ENCODE results near the gene KRTAP4-11. TPM values are rescaled to one million over a fixed set of nuclear protein-coding genes. Genes with fewer than 3 reads are reported as not detected.
"Not testable (repeated sequence)": the region's sequence is repeated elsewhere in the genome, so short reads cannot be mapped to it uniquely, and the experiment has no call there.

KRTAP4-11 gene
- total RNA-seq, 4 donors from 2014 or later: not detected

GRCh38 chr17:41103896-41104295 is 14.3 kb downstream of the KRTAP4-11 start:
- in situ Hi-C loops (cut with MboI; ENCODE audit: low sequenced_read_pairs in 4 of 4): no loop called here
- no peak overlapping the region for H3K27ac ChIP-seq
- intact Hi-C loops (cut with DNase I; ENCODE audit: low total_unique reads): no loop called here

GRCh38 chr17:41101586-41102259 is 16.4 kb downstream of the KRTAP4-11 start, which contains the start of gene KRTAP4-16:
TSS of gene KRTAP4-16 (minus strand) at chr17:41102209. CDS start at chr17:41102209, 0 bp downstream.
- H3K9me3 ChIP-seq: no peaks in the 10 kb centered on the region
- no peaks in the 10 kb centered on the region for H3K4me1 ChIP-seq
- TF ChIP-seq CTCF (IDR thresholded peaks at IDR 0.05 in 4 of 5, conservative IDR thresholded peaks at IDR 0.05 in 1 of 5): no peak
- TF ChIP-seq POLR2A (IDR thresholded peaks at IDR 0.05): no peak
- peaks cover 0 to 3% (median 0%) of the 10 kb centered on the region in 3 donors for H3K27me3 ChIP-seq
- intact Hi-C loops (cut with DNase I; ENCODE audit: low total_unique reads): no loop called here
- no peak within 1 kb of the TSS for H3K27ac ChIP-seq
- H3K4me3 ChIP-seq: no peak within 1 kb of the TSS
- ATAC-seq: no peak
- DNase-seq: no peak
- in situ Hi-C loops (cut with MboI; ENCODE audit: low sequenced_read_pairs in 4 of 4): no loop called here
- no peaks in the 10 kb centered on the region for H3K36me3 ChIP-seq

More at GRCh38 chr17:41103896-41104295, 14.3 kb downstream of the KRTAP4-11 start:
- Histone ChIP-seq H3K4me1 (no peaks in the 10 kb centered on the region), H3K4me3 (no peak overlapping the region), H3K36me3 (no peaks in the 10 kb centered on the region), H3K9me3 (no peaks in the 10 kb centered on the region), H3K27me3 (peaks cover 0 to 8% (median 0%) of the 10 kb centered on the region in 3 donors)
- ATAC-seq (no peak), DNase-seq (no peak)
- TF ChIP-seq CTCF (IDR thresholded peaks at IDR 0.05 in 4 of 5, conservative IDR thresholded peaks at IDR 0.05 in 1 of 5): no peak
- no peak for TF ChIP-seq POLR2A (IDR thresholded peaks at IDR 0.05)

GRCh38 chr17:41099682-41100480 is 18.3 kb downstream of the KRTAP4-11 start:
- H3K36me3 ChIP-seq; H3K9me3 ChIP-seq; H3K27me3 ChIP-seq; DNase-seq; H3K4me1 ChIP-seq; intact Hi-C loops (cut with DNase I; ENCODE audit: low total_unique reads); H3K27ac ChIP-seq; ATAC-seq; H3K4me3 ChIP-seq: not testable (repeated sequence)
- in situ Hi-C loops (cut with MboI; ENCODE audit: low sequenced_read_pairs in 4 of 4): loop anchor here in 1 of 4 donors (25.0 kb wide), 1 partner anchor 87 kb away; the partner anchor contains the start of genes KRTAP4-1, KRTAP4-2 and KRTAP9-1

- no peak overlapping the region for H3K4me3 ChIP-seq
- no peak for TF ChIP-seq POLR2A (IDR thresholded peaks at IDR 0.05)
- no peak for TF ChIP-seq CTCF (IDR thresholded peaks at IDR 0.05 in 4 of 5, conservative IDR thresholded peaks at IDR 0.05 in 1 of 5)
- no peak for ATAC-seq
- H3K36me3 ChIP-seq: no peaks in the 10 kb centered on the region
- no peaks in the 10 kb centered on the region for H3K9me3 ChIP-seq
- intact Hi-C loops (cut with DNase I; ENCODE audit: low total_unique reads) (no loop called here), in situ Hi-C loops (cut with MboI; ENCODE audit: low sequenced_read_pairs in 4 of 4) (loop anchor here in 1 of 4 donors (25.0 kb wide), 1 partner anchor 89 kb away; the partner anchor contains the start of genes KRTAP4-1, KRTAP4-2 and KRTAP9-1)
- no peak for DNase-seq
- H3K4me1 ChIP-seq: no peaks in the 10 kb centered on the region
- H3K27me3 ChIP-seq: no peaks in the 10 kb centered on the region
- no peak overlapping the region for H3K27ac ChIP-seq
Observed at GRCh38 chr17:41098481-41098880, 19.7 kb downstream of the KRTAP4-11 start.

- Histone ChIP-seq H3K4me3 (no peak within 1 kb of the TSS), H3K4me1 (no peaks in the 10 kb centered on the region), H3K27me3 (no peaks in the 10 kb centered on the region), H3K9me3 (no peaks in the 10 kb centered on the region), H3K27ac (no peak within 1 kb of the TSS), H3K36me3 (no peaks in the 10 kb centered on the region)
- ATAC-seq (no peak), DNase-seq (no peak)
- in situ Hi-C loops (cut with MboI; ENCODE audit: low sequenced_read_pairs in 4 of 4) (loop anchor here in 1 of 4 donors (25.0 kb wide), 1 partner anchor 89 kb away; the partner anchor contains the start of genes KRTAP4-1, KRTAP4-2 and KRTAP9-1), intact Hi-C loops (cut with DNase I; ENCODE audit: low total_unique reads) (no loop called here)
- TF ChIP-seq CTCF (IDR thresholded peaks at IDR 0.05 in 4 of 5, conservative IDR thresholded peaks at IDR 0.05 in 1 of 5) (no peak), POLR2A (IDR thresholded peaks at IDR 0.05) (no peak)
Observed at GRCh38 chr17:41098042-41098441, 20.1 kb downstream of the KRTAP4-11 start, which contains the start of gene KRTAP4-8. TSS of gene KRTAP4-8 (minus strand) at chr17:41098142. CDS start at chr17:41098084, 58 bp downstream.

Measured in gastrocnemius medialis (tissue), 4 donors.